SK-N-SH treated with all-trans-retinoic acid at 6 μM for 48 hours (cell line): ENCODE results near the gene STIP1.

Source experiments
- OSR1 ChIP-seq: fragments of 250-450 bp; sonication (Bioruptor Pico); IDR thresholded peaks from 2 replicates; pipeline ENCODE4 v1.8.0; 2022; ENCODE audit warnings: moderate library complexity, mild to moderate bottlenecking, inconsistent platforms
- TCF4 ChIP-seq: fragments of 250-450 bp; sonication (Bioruptor Pico); IDR thresholded peaks from 2 replicates; pipeline ENCODE4 v1.8.0; 2021; ENCODE audit warnings: mild to moderate bottlenecking, moderate library complexity, borderline replicate concordance
- ZFP3 ChIP-seq: fragments of 250-450 bp; sonication (Bioruptor Pico); IDR thresholded peaks from 2 replicates; pipeline ENCODE4 v1.5.0; 2020; ENCODE audit warnings: mild to moderate bottlenecking, moderate library complexity
- ZFP30 ChIP-seq: fragments of 450-650 bp; formaldehyde crosslinking; IDR thresholded peaks from 2 replicates; pipeline ENCODE4 v1.5.0; 2022; ENCODE audit warnings: mild to moderate bottlenecking, moderate library complexity
- TF ChIP-seq, protein P1 (sequence below): fragments of 250-450 bp; sonication (Bioruptor Pico); IDR thresholded peaks from 2 replicates; pipeline ENCODE4 v1.8.0; 2021; ENCODE audit warnings: low read depth, mild to moderate bottlenecking, moderate library complexity, borderline replicate concordance

DNA sequence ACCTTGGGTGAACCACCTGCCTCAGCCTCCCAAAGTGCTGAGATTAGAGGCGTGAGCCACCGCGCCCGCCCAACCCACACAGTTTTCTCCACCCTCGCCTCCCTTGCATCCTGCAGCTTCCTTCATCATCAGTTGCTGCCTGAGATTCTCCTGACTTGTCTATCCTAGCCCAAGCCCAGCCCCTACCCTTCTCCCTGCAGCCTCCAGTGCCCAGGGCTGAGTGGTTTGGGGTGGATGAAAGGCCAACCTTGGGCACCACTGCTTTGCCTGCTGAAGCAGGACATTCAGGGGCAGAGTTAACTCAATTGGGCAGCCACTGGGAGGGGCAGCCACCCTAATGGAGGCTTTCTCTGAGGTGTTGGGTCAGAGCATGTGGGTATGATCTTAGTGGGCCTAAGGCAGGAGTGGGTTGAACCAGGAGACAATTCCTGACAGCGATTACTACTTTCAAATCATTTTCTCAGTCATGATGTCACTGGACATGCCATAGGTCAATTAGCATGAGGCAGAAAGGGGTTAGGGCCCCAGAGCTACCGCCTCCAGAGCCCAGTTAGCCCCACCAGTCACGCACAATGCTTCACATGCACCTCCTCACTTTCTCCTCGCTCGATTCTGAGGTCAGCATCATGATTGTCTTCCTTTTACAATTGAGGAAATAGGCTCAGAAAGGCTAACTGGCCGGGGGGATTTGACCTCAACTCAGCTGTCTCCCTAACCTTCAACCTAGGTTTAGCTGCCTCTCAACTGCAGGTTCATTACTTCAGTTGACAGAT lies 53.9 kb downstream of the STIP1 start:
- no peak for TF ChIP-seq ZFP3 (CRISPR knock-in tag)
- TF ChIP-seq OSR1: no peak
- no peak for TF ChIP-seq TCF4 (CRISPR knock-in tag)
- TF ChIP-seq, protein P1, sequence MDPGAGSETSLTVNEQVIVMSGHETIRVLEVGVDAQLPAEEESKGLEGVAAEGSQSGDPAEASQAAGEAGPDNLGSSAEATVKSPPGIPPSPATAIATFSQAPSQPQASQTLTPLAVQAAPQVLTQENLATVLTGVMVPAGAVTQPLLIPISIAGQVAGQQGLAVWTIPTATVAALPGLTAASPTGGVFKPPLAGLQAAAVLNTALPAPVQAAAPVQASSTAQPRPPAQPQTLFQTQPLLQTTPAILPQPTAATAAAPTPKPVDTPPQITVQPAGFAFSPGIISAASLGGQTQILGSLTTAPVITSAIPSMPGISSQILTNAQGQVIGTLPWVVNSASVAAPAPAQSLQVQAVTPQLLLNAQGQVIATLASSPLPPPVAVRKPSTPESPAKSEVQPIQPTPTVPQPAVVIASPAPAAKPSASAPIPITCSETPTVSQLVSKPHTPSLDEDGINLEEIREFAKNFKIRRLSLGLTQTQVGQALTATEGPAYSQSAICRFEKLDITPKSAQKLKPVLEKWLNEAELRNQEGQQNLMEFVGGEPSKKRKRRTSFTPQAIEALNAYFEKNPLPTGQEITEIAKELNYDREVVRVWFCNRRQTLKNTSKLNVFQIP (CRISPR knock-in tag): no peak
- no peak for TF ChIP-seq ZFP30 (CRISPR knock-in tag)
